OCI-LY3 (cell line): ENCODE results near the gene LOXHD1.
A peak's percentile ranks its signal among the peaks of the same experiment; 100 is the strongest.

ENCODE experiments used
- H2AFZ ChIP-seq: fragments of 200-600, 300-600 bp; shearing (Covaris generic); 2 replicates; pipeline ENCODE4 v1.6.0; 2014; ENCODE audit warnings: antibody characterized with exemption, low read depth, low read length
- H3K27ac ChIP-seq: fragments of 200-600, 300-600 bp; sonication (generic); 2 replicates; pipeline ENCODE4 v1.5.1; 2014; ENCODE audit warnings: mild to moderate bottlenecking, low read length, moderate library complexity, mixed read lengths
- H3K27me3 ChIP-seq: fragments of 200-600, 300-600 bp; sonication (generic); 2 replicates; pipeline ENCODE4 v1.6.1; 2014; ENCODE audit warnings: low read depth, low read length, mixed read lengths
- H3K36me3 ChIP-seq: fragments of 200-600, 300-600 bp; sonication (generic); replicated peaks from 2 replicates; pipeline ENCODE3; 2014; ENCODE audit warnings: low read depth, low read length, mixed read lengths
- H3K4me1 ChIP-seq: fragments of 300-600, 200-600 bp; sonication (generic); 2 replicates; pipeline ENCODE4 v1.6.1; 2014; ENCODE audit warnings: low read length, mixed read lengths
- H3K4me2 ChIP-seq: fragments of 200-600, 300-600 bp; sonication (generic); 2 replicates; pipeline ENCODE4 v1.6.1; 2014; ENCODE audit warnings: low read length, mixed read lengths
- H3K4me3 ChIP-seq: fragments of 300-600, 200-600 bp; sonication (generic); 2 replicates; pipeline ENCODE4 v1.5.1; 2014; ENCODE audit warnings: antibody characterized with exemption, mild to moderate bottlenecking, low read length, moderate library complexity
- H3K79me2 ChIP-seq: fragments of 300-600, 200-600 bp; shearing (Covaris generic); 2 replicates; pipeline ENCODE4 v1.6.1; 2014; ENCODE audit warnings: mild to moderate bottlenecking, low read length, mixed read lengths
- H3K9ac ChIP-seq: fragments of 300-600, 200-600 bp; shearing (Covaris generic); 2 replicates; pipeline ENCODE4 v1.6.0; 2014; ENCODE audit warnings: mild to moderate bottlenecking, low read length, moderate library complexity
- H3K9me3 ChIP-seq: fragments of 200-600, 300-600 bp; shearing (Covaris generic); 2 replicates; pipeline ENCODE4 v1.6.1; 2014; ENCODE audit warnings: low read length, mixed read lengths; ENCODE audit not compliant: insufficient read depth
- H4K20me1 ChIP-seq: fragments of 200-600, 300-600 bp; sonication (generic); 2 replicates; pipeline ENCODE4 v1.6.1; 2016; ENCODE audit warnings: low read length, mixed read lengths; ENCODE audit not compliant: insufficient read depth
- CTCF ChIP-seq: fragments of 200-600, 300-600 bp; sonication (generic); IDR thresholded peaks from 2 replicates; pipeline ENCODE4 v1.5.1; 2014; ENCODE audit warnings: antibody characterized with exemption, low read length, low read depth
- EZH2phosphoT487 ChIP-seq: fragments of 200-600 bp; shearing (Covaris generic); IDR thresholded peaks from 2 replicates; pipeline ENCODE4 v1.6.1; 2018; ENCODE audit warnings: antibody characterized with exemption, mixed run types, low read depth

Gene LOXHD1

GRCh38 chr18:46484971-46485370, 172.0 kb downstream of the LOXHD1 start:
- Histone ChIP-seq H4K20me1 (no peaks in the 10 kb centered on the region), H3K9ac (no peak overlapping the region), H2AFZ (no peak overlapping the region), H3K4me3 (no peak overlapping the region), H3K79me2 (no peaks in the 10 kb centered on the region), H3K27me3 (peaks cover 69% of the 10 kb centered on the region), H3K9me3 (peaks cover 10% of the 10 kb centered on the region), H3K27ac (no peak overlapping the region), H3K4me1 (no peaks in the 10 kb centered on the region), H3K4me2 (no peak overlapping the region), H3K36me3 (no peaks in the 10 kb centered on the region)
- TF ChIP-seq EZH2phosphoT487, result no peak
- TF ChIP-seq CTCF, result no peak

GRCh38 chr18:46482831-46483230, 174.2 kb downstream of the LOXHD1 start:
- Histone ChIP-seq H3K4me3 (no peak overlapping the region), H3K4me2 (no peak overlapping the region), H3K9ac (no peak overlapping the region), H2AFZ (no peak overlapping the region), H3K27ac (no peak overlapping the region), H3K4me1 (no peaks in the 10 kb centered on the region), H4K20me1 (no peaks in the 10 kb centered on the region), H3K36me3 (no peaks in the 10 kb centered on the region), H3K79me2 (no peaks in the 10 kb centered on the region), H3K27me3 (peaks cover 73% of the 10 kb centered on the region), H3K9me3 (peaks cover 10% of the 10 kb centered on the region)
- TF ChIP-seq EZH2phosphoT487 (no peak), CTCF (no peak)

GRCh38 chr18:46481847-46482245, 175.2 kb downstream of the LOXHD1 start:
- Histone ChIP-seq H3K27ac (no peak overlapping the region), H3K4me3 (no peak overlapping the region), H3K79me2 (no peaks in the 10 kb centered on the region), H3K27me3 (peaks cover 73% of the 10 kb centered on the region), H4K20me1 (no peaks in the 10 kb centered on the region), H3K9me3 (peaks cover 10% of the 10 kb centered on the region), H2AFZ (no peak overlapping the region), H3K4me1 (no peaks in the 10 kb centered on the region), H3K36me3 (no peaks in the 10 kb centered on the region), H3K4me2 (no peak overlapping the region), H3K9ac (no peak overlapping the region)
- TF ChIP-seq EZH2phosphoT487, result no peak
- TF ChIP-seq CTCF, result no peak

GRCh38 chr18:46481048-46481846, 175.8 kb downstream of the LOXHD1 start:
- Histone ChIP-seq H3K79me2 (no peaks in the 10 kb centered on the region), H3K9ac (no peak overlapping the region), H2AFZ (no peak overlapping the region), H3K9me3 (peaks cover 10% of the 10 kb centered on the region), H3K27me3 (peaks cover 73% of the 10 kb centered on the region), H4K20me1 (no peaks in the 10 kb centered on the region), H3K27ac (no peak overlapping the region), H3K36me3 (no peaks in the 10 kb centered on the region), H3K4me1 (no peaks in the 10 kb centered on the region), H3K4me3 (no peak overlapping the region), H3K4me2 (no peak overlapping the region)
- no peak for TF ChIP-seq EZH2phosphoT487
- peak; percentile 93 for TF ChIP-seq CTCF
